ENCODE data around the gene NAT8L. TPM values are rescaled to one million over a fixed set of nuclear protein-coding genes. Genes with fewer than 3 reads are reported as not detected.
A peak's percentile ranks its signal among the peaks of the same experiment; 100 is the strongest.

The NAT8L gene
- total RNA-seq, 8 experiments from 2014 or later, result 2.0 to 17.1 (median 9.0) TPM

GRCh38 chr4:2087170-2087569 lies 28.0 kb downstream of the NAT8L start:
- no peak overlapping the region for H3K4me3 ChIP-seq
- in situ Hi-C loops (cut with MboI; ENCODE audit: low pct_unique_long_range_greater_than_20kb in 2 of 9, low sequenced_read_pairs in 9 of 9, unreplicated experiment in 9 of 9), result no loop called here
- ATAC-seq (replicated peaks in 6 of 8), result no peak
- H3K27ac ChIP-seq, result no peak overlapping the region
- peaks cover 5 to 11% of the 10 kb centered on the region in 2 donors for H3K4me1 ChIP-seq (replicated peaks in 1 of 2)

GRCh38 chr4:2089222-2089621 lies 30.1 kb downstream of the NAT8L start:
- WGBS, 10 experiments, result 0 to 100% (median 86%) methylated on average over 1 of the region's 1 CpG; no CpG with 5 or more reads in 2 of the 10 experiments
- Histone ChIP-seq H3K27ac (no peak overlapping the region), H3K4me1 (replicated peaks in 1 of 2) (peaks cover 12 to 21% of the 10 kb centered on the region in 2 donors), H3K4me3 (no peak overlapping the region)
- no peak for ATAC-seq (replicated peaks in 6 of 8)
- in situ Hi-C loops (cut with MboI; ENCODE audit: low pct_unique_long_range_greater_than_20kb in 2 of 9, low sequenced_read_pairs in 9 of 9, unreplicated experiment in 9 of 9), result no loop called here

- Histone ChIP-seq H3K4me3 (no peak overlapping the region), H3K4me1 (replicated peaks in 1 of 2) (peaks cover 12 to 21% of the 10 kb centered on the region in 2 donors), H3K27ac (no peak overlapping the region)
- WGBS, 10 experiments, result 100% methylated on average over 1 of the region's 1 CpG; no CpG with 5 or more reads in 5 of the 10 experiments
- ATAC-seq (replicated peaks in 6 of 8), result no peak
- in situ Hi-C loops (cut with MboI; ENCODE audit: low pct_unique_long_range_greater_than_20kb in 2 of 9, low sequenced_read_pairs in 9 of 9, unreplicated experiment in 9 of 9), result no loop called here
These were observed 31.5 kb downstream of the NAT8L start for GRCh38 chr4:2090642-2091041.

GRCh38 chr4:2091990-2092668 lies 33.0 kb downstream of the NAT8L start:
- peak in 5 of 8 experiments; percentile 64 to 79 (median 75) for ATAC-seq (replicated peaks in 6 of 8)
- in situ Hi-C loops (cut with MboI; ENCODE audit: low pct_unique_long_range_greater_than_20kb in 2 of 9, low sequenced_read_pairs in 9 of 9, unreplicated experiment in 9 of 9), result no loop called here
- WGBS, 10 experiments, result 48 to 85% (median 80%) methylated on average over 1 to 8 of the region's 15 CpGs; no CpG with 5 or more reads in 3 of the 10 experiments
- peaks cover 12 to 21% of the 10 kb centered on the region in 2 donors for H3K4me1 ChIP-seq (replicated peaks in 1 of 2)
- no peak overlapping the region for H3K4me3 ChIP-seq
- H3K27ac ChIP-seq, result peak overlapping the region; percentile 33 to 49

GRCh38 chr4:2092669-2093053 lies 33.5 kb downstream of the NAT8L start:
- peak in 6 of 8 experiments; percentile 52 to 83 (median 71) for ATAC-seq (replicated peaks in 6 of 8)
- WGBS, 10 experiments, result 32 to 74% (median 53%) methylated on average over 2 to 5 of the region's 6 CpGs; no CpG with 5 or more reads in 3 of the 10 experiments
- H3K4me3 ChIP-seq, result no peak overlapping the region
- H3K27ac ChIP-seq, result peak overlapping the region in 1 of 2 donors; percentile 49
- peaks cover 12 to 21% of the 10 kb centered on the region in 2 donors for H3K4me1 ChIP-seq (replicated peaks in 1 of 2)
- in situ Hi-C loops (cut with MboI; ENCODE audit: low pct_unique_long_range_greater_than_20kb in 2 of 9, low sequenced_read_pairs in 9 of 9, unreplicated experiment in 9 of 9), result no loop called here

GRCh38 chr4:2093265-2093664 lies 34.1 kb downstream of the NAT8L start:
- Histone ChIP-seq H3K27ac (no peak overlapping the region), H3K4me3 (no peak overlapping the region), H3K4me1 (replicated peaks in 1 of 2) (peaks cover 12 to 21% of the 10 kb centered on the region in 2 donors)
- 33 to 100% (median 90%) methylated on average over 1 of the region's 6 CpGs; no CpG with 5 or more reads in 4 of the 10 experiments for WGBS, 10 experiments
- no peak for ATAC-seq (replicated peaks in 6 of 8)
- in situ Hi-C loops (cut with MboI; ENCODE audit: low pct_unique_long_range_greater_than_20kb in 2 of 9, low sequenced_read_pairs in 9 of 9, unreplicated experiment in 9 of 9), result no loop called here

GRCh38 chr4:2094545-2094944 lies 35.4 kb downstream of the NAT8L start:
- Histone ChIP-seq H3K27ac (no peak overlapping the region), H3K4me1 (replicated peaks in 1 of 2) (peaks cover 12 to 15% of the 10 kb centered on the region in 2 donors), H3K4me3 (no peak overlapping the region)
- in situ Hi-C loops (cut with MboI; ENCODE audit: low pct_unique_long_range_greater_than_20kb in 2 of 9, low sequenced_read_pairs in 9 of 9, unreplicated experiment in 9 of 9), result no loop called here
- 53 to 90% (median 90%) methylated on average over 2 to 3 of the region's 4 CpGs; no CpG with 5 or more reads in 6 of the 10 experiments for WGBS, 10 experiments
- peak in 1 of 8 experiments; percentile 55 for ATAC-seq (replicated peaks in 6 of 8)

- Histone ChIP-seq H3K4me1 (replicated peaks in 1 of 2) (peaks cover 12 to 15% of the 10 kb centered on the region in 2 donors), H3K27ac (no peak overlapping the region), H3K4me3 (no peak overlapping the region)
- no peak for ATAC-seq (replicated peaks in 6 of 8)
- in situ Hi-C loops (cut with MboI; ENCODE audit: low pct_unique_long_range_greater_than_20kb in 2 of 9, low sequenced_read_pairs in 9 of 9, unreplicated experiment in 9 of 9), result no loop called here
- WGBS, 10 experiments, result 60 to 100% (median 87%) methylated on average over 1 to 11 of the region's 16 CpGs; no CpG with 5 or more reads in 4 of the 10 experiments
These were observed 36.3 kb downstream of the NAT8L start for GRCh38 chr4:2095236-2096072.

- in situ Hi-C loops (cut with MboI; ENCODE audit: low pct_unique_long_range_greater_than_20kb in 2 of 9, low sequenced_read_pairs in 9 of 9, unreplicated experiment in 9 of 9), result no loop called here
- Histone ChIP-seq H3K4me1 (replicated peaks in 1 of 2) (peaks cover 12 to 15% of the 10 kb centered on the region in 2 donors), H3K4me3 (no peak overlapping the region), H3K27ac (no peak overlapping the region)
- 60 to 88% (median 78%) methylated on average over 1 to 5 of the region's 7 CpGs; no CpG with 5 or more reads in 6 of the 10 experiments for WGBS, 10 experiments
- ATAC-seq (replicated peaks in 6 of 8), result no peak
These were observed 37.0 kb downstream of the NAT8L start for GRCh38 chr4:2096073-2096609.

GRCh38 chr4:2101346-2102044 lies 42.4 kb downstream of the NAT8L start:
- in situ Hi-C loops (cut with MboI; ENCODE audit: low pct_unique_long_range_greater_than_20kb in 2 of 9, low sequenced_read_pairs in 9 of 9, unreplicated experiment in 9 of 9), result no loop called here
- Histone ChIP-seq H3K4me1 (replicated peaks in 1 of 2) (no peaks in the 10 kb centered on the region), H3K4me3 (no peak overlapping the region), H3K27ac (no peak overlapping the region)
- WGBS, 10 experiments, result 65 to 97% (median 82%) methylated on average over 3 to 7 of the region's 7 CpGs; no CpG with 5 or more reads in 2 of the 10 experiments
- ATAC-seq (replicated peaks in 6 of 8), result no peak

GRCh38 chr4:2102045-2102883 lies 43.1 kb downstream of the NAT8L start:
- 20 to 83% (median 57%) methylated on average over 1 to 2 of the region's 4 CpGs; no CpG with 5 or more reads in 3 of the 10 experiments for WGBS, 10 experiments
- Histone ChIP-seq H3K27ac (no peak overlapping the region), H3K4me3 (no peak overlapping the region), H3K4me1 (replicated peaks in 1 of 2) (no peaks in the 10 kb centered on the region)
- in situ Hi-C loops (cut with MboI; ENCODE audit: low pct_unique_long_range_greater_than_20kb in 2 of 9, low sequenced_read_pairs in 9 of 9, unreplicated experiment in 9 of 9), result no loop called here
- no peak for ATAC-seq (replicated peaks in 6 of 8)
